HCT116 (cell line): Measurements from ENCODE around the gene CLEC16A. TPM values are rescaled to one million over a fixed set of nuclear protein-coding genes. Genes with fewer than 3 reads are reported as not detected.

Source experiments
- ATAC-seq: fragments of 200-7000 bp; cut with Tn5 transposase; 2 replicates; pipeline ENCODE4 v1.9.1; 2020; ENCODE audit warnings: mild to moderate bottlenecking, moderate library complexity
- BruUV-seq: library from RNA; stranded (reverse); fragments of 400-500 nt; replicated peaks from 2 replicates; lab custom pipeline; 2021; lab: Mats Ljungman, UMichigan
- CTCF ChIA-PET: fragments of 300-600 bp; sonication (Branson Sonifier 250); formaldehyde crosslinking; loops from one replicate; lab custom pipeline; 2021; ENCODE audit warnings: antibody characterized with exemption; lab: Charles Lee
- POLR2A ChIA-PET: fragments of 300-600, 350-600 bp; sonication (Branson Sonifier 250); formaldehyde crosslinking; loops from one replicate; lab custom pipeline; 2021; ENCODE audit warnings: antibody characterized with exemption; lab: Charles Lee
- RAD21 ChIA-PET, 2 experiments: fragments of 300-600 bp; sonication (Branson Sonifier 250); formaldehyde crosslinking; loops; one replicate each; lab custom pipeline; 2023; ENCODE audit warnings: low total read pairs in 2 of 2; ENCODE audit not compliant: uncharacterized antibody in 2 of 2, unreplicated experiment in 2 of 2, low non-redundant PET in 1 of 2; lab: Charles Lee
- DNase-seq: peaks from one replicate; pipeline ENCODE4 v3.0.0-alpha.2; 2010; ENCODE audit warnings: low read depth, low spot score
- H2AFZ ChIP-seq: fragments of 200-600 bp; shearing (Covaris generic), sonication (generic); 2 replicates; pipeline ENCODE4 v1.6.1; 2017; ENCODE audit warnings: low read depth, mixed run types, mixed read lengths, antibody characterized with exemption, low read length; ENCODE audit not compliant: poor library complexity, severe bottlenecking
- H3K27ac ChIP-seq: 2 replicates; pipeline ENCODE4 v1.5.1; 2012; ENCODE audit warnings: low read depth, low read length
- H3K27me3 ChIP-seq: fragments of 200-600 bp; sonication (generic); 2 replicates; pipeline ENCODE4 v1.6.1; 2016; ENCODE audit warnings: mixed run types, low read length, mixed read lengths; ENCODE audit not compliant: insufficient read depth
- H3K36me3 ChIP-seq, 2 experiments: fragments of 200-500 bp in 1 of 2; fragments of 200-600 bp in 1 of 2; sonication (Bioruptor generic) in 1 of 2; sonication (generic) in 1 of 2; 2 replicates each; pipeline versions ENCODE4 v1.5.1 to v1.6.1; 2014 to 2016; ENCODE audit warnings: low read length in 2 of 2, inconsistent platforms in 1 of 2, mixed read lengths in 1 of 2, mixed run types in 1 of 2; ENCODE audit not compliant: insufficient read depth in 2 of 2, control insufficient read depth in 1 of 2
- H3K4me1 ChIP-seq, 2 experiments: fragments of 200-600 bp in 1 of 2; sonication (generic) in 1 of 2; 2 replicates each; pipeline versions ENCODE4 v1.5.1 to v1.6.1; 2012 to 2017; ENCODE audit warnings: low read length in 2 of 2, inconsistent platforms in 1 of 2, mild to moderate bottlenecking in 1 of 2, mixed read lengths in 1 of 2, mixed run types in 1 of 2, moderate library complexity in 1 of 2; ENCODE audit not compliant: insufficient read depth in 2 of 2, control insufficient read depth in 1 of 2
- H3K4me2 ChIP-seq: fragments of 200-600 bp; sonication (generic); 2 replicates; pipeline ENCODE4 v1.6.1; 2017; ENCODE audit warnings: mixed run types, low read length, mixed read lengths
- H3K4me3 ChIP-seq, 2 experiments: fragments of 200-600 bp in 1 of 2; sonication (generic) in 1 of 2; replicated peaks in 1 of 2; 2 replicates each; pipeline ENCODE4 v1.5.1; 2011 to 2016; ENCODE audit warnings: low read length in 2 of 2, control low read depth in 1 of 2, low read depth in 1 of 2, mild to moderate bottlenecking in 1 of 2, mixed read lengths in 1 of 2, mixed run types in 1 of 2
- H3K79me2 ChIP-seq: fragments of 200-600 bp; sonication (generic); 2 replicates; pipeline ENCODE4 v1.6.1; 2017; ENCODE audit warnings: mild to moderate bottlenecking, mixed run types, low read length, moderate library complexity, mixed read lengths; ENCODE audit not compliant: insufficient read depth
- H3K9ac ChIP-seq: fragments of 200-600 bp; sonication (generic); 2 replicates; pipeline ENCODE4 v1.6.1; 2016; ENCODE audit warnings: low read length, mixed read lengths
- H3K9me2 ChIP-seq: fragments of 200-600 bp; sonication (generic), shearing (Covaris generic); 2 replicates; pipeline ENCODE4 v1.6.1; 2017; ENCODE audit warnings: mixed run types, mild to moderate bottlenecking, moderate library complexity; ENCODE audit not compliant: insufficient read depth
- H3K9me3 ChIP-seq, 2 experiments: fragments of 200-500 bp in 1 of 2; fragments of 200-600 bp in 1 of 2; sonication (Bioruptor generic) in 1 of 2; sonication (generic) in 1 of 2; 2 replicates each; pipeline ENCODE4 v1.6.1; 2014 to 2017; ENCODE audit warnings: low read length in 2 of 2, mixed read lengths in 2 of 2, inconsistent platforms in 1 of 2, low read depth in 1 of 2, mild to moderate bottlenecking in 1 of 2, mixed run types in 1 of 2, moderate library complexity in 1 of 2; ENCODE audit not compliant: control insufficient read depth in 1 of 2, insufficient read depth in 1 of 2
- H4K20me1 ChIP-seq: fragments of 200-600 bp; sonication (generic), shearing (Covaris generic); 2 replicates; pipeline ENCODE4 v1.6.1; 2017; ENCODE audit warnings: mixed run types, mild to moderate bottlenecking, moderate library complexity; ENCODE audit not compliant: insufficient read depth
- CBX3 ChIP-seq: IDR thresholded peaks from 2 replicates; pipeline ENCODE4 v1.6.1; 2012; ENCODE audit warnings: low read depth
- CEBPB ChIP-seq: IDR thresholded peaks from 2 replicates; pipeline ENCODE4 v1.6.1; 2012; ENCODE audit warnings: low read depth
- EZH2phosphoT487 ChIP-seq: fragments of 200-600 bp; IDR thresholded peaks from 2 replicates; pipeline ENCODE4 v1.6.1; 2018; ENCODE audit warnings: antibody characterized with exemption, borderline replicate concordance
- FOSL1 ChIP-seq: IDR thresholded peaks from 2 replicates; pipeline ENCODE4 v1.6.1; 2012; ENCODE audit warnings: low read depth
- JUND ChIP-seq: IDR thresholded peaks from 2 replicates; pipeline ENCODE4 v1.6.1; 2012
- POLR2A ChIP-seq: IDR thresholded peaks from 2 replicates; pipeline ENCODE4 v1.7.0; 2011; ENCODE audit warnings: borderline replicate concordance; ENCODE audit not compliant: insufficient read depth, insufficient read length; ENCODE audit errors: extremely low read depth
- POLR2AphosphoS5 ChIP-seq: IDR thresholded peaks from 2 replicates; pipeline ENCODE4 v1.6.1; 2011; ENCODE audit warnings: mild to moderate bottlenecking, low read depth, low read length, moderate library complexity
- SIN3A ChIP-seq: IDR thresholded peaks from 2 replicates; pipeline ENCODE4 v1.6.1; 2012; ENCODE audit warnings: low read depth
- ZNF274 ChIP-seq: fragments of 200-500 bp; sonication (Bioruptor generic); IDR thresholded peaks from 2 replicates; pipeline ENCODE4 v1.6.1; 2014; ENCODE audit warnings: mild to moderate bottlenecking, low read depth, low read length, inconsistent platforms
- intact Hi-C: fragments of 100-400 bp; cut with micrococcal nuclease; formaldehyde crosslinking; loops from 2 replicates; pipeline ENCODE4 v1.10.0; 2022
- total RNA-seq: library from RNA; stranded (reverse); gene quantifications from one replicate; pipeline ENCODE4 v1.2.1, GENCODE V29; 2021; ENCODE audit not compliant: unreplicated experiment
- TF ChIP-seq, protein P1 (sequence below): IDR thresholded peaks from 2 replicates; pipeline ENCODE4 v1.6.1; 2012; ENCODE audit warnings: low read depth
- TF ChIP-seq, protein P2 (sequence below): IDR thresholded peaks from 2 replicates; pipeline ENCODE4 v1.6.1; 2012
- TF ChIP-seq, protein P3 (sequence below), 3 experiments: fragments of 200-600 bp in 1 of 3; sonication (generic) in 1 of 3; IDR thresholded peaks in 2 of 3; conservative IDR thresholded peaks in 1 of 3; 2 replicates each; pipeline ENCODE4 v1.5.1; 2012 to 2017; ENCODE audit warnings: low read depth in 2 of 3, low read length in 2 of 3, antibody characterized with exemption in 1 of 3, borderline replicate concordance in 1 of 3, control low read depth in 1 of 3, mild to moderate bottlenecking in 1 of 3, mixed read lengths in 1 of 3, mixed run types in 1 of 3, moderate library complexity in 1 of 3; ENCODE audit not compliant: insufficient read depth in 1 of 3

CLEC16A gene
- total RNA-seq, 1 experiment from 2014 or later: 18.0 TPM

DNA sequence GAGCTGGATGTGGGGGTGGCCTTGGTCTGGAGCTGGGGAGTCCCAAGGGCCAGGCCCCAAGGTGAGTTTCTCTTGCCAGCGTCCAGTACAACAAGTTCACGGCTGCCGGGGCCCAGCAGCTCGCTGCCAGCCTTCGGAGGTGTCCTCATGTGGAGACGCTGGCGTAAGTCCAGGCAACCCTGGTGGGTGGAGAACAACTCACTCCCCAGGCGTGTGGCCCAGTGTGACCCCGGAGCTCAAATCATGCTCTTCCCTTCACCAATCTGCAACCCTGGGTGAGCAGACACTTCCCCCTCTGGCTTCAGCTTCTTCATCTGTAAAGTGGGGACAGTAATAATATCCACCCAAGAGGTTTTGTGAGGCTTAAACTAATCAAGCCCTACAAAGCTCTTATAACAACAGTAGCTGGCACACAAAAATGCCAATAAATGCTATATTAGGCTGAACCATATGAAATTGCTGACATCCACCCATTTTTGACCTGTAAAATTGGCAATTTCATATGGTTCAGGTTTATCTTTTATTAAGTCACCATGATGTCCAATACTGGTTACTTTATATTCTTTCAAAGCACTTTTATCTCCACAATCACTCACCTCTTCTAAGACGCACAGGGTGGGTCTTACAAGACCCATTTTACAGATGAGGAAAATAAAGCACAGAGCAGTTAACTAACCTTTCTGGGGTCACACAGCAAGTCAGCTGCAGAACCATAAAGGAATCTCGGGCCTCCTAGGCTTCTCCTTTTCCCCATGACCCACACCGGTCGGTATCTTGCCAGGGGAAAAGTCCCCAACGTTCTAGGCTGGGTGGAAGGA is 21.8 kb upstream of the CLEC16A start:
- BruUV-seq: no TSS peak
- H4K20me1 ChIP-seq: no peaks in the 10 kb centered on the region
- H3K4me2 ChIP-seq: peak overlapping the region; percentile 37
- intact Hi-C loops: no loop called here
- peaks cover 7 to 33% of the 10 kb centered on the region in 2 experiments; a peak in 3 of 4 replicates for H3K4me1 ChIP-seq
- no peak for ATAC-seq
- H3K9ac ChIP-seq: no peak overlapping the region
- no peak overlapping the region for H2AFZ ChIP-seq
- no peaks in the 10 kb centered on the region for H3K9me3 ChIP-seq
- no peak overlapping the region for H3K4me3 ChIP-seq
- no peaks in the 10 kb centered on the region for H3K27me3 ChIP-seq
- peaks cover 5% of the 10 kb centered on the region in 2 experiments; a peak in 3 of 4 replicates for H3K36me3 ChIP-seq
- H3K79me2 ChIP-seq: no peaks in the 10 kb centered on the region
- RAD21 ChIA-PET: interaction anchor here in 1 of 2 experiments (0.6 kb wide), 1 partner anchor 42 kb away, joined by 3 read pairs; no protein-coding TSS in a partner anchor
- H3K27ac ChIP-seq: no peak overlapping the region
- POLR2A ChIA-PET: no interaction called here
- no peaks in the 10 kb centered on the region for H3K9me2 ChIP-seq
- CTCF ChIA-PET: no interaction called here
- no peak for DNase-seq
- TF ChIP-seq CEBPB (no peak), FOSL1 (no peak), SIN3A (no peak), CBX3 (no peak), JUND (no peak), POLR2AphosphoS5 (no peak), ZNF274 (no peak), POLR2A (no peak), EZH2phosphoT487 (no peak)
- TF ChIP-seq, protein P1, sequence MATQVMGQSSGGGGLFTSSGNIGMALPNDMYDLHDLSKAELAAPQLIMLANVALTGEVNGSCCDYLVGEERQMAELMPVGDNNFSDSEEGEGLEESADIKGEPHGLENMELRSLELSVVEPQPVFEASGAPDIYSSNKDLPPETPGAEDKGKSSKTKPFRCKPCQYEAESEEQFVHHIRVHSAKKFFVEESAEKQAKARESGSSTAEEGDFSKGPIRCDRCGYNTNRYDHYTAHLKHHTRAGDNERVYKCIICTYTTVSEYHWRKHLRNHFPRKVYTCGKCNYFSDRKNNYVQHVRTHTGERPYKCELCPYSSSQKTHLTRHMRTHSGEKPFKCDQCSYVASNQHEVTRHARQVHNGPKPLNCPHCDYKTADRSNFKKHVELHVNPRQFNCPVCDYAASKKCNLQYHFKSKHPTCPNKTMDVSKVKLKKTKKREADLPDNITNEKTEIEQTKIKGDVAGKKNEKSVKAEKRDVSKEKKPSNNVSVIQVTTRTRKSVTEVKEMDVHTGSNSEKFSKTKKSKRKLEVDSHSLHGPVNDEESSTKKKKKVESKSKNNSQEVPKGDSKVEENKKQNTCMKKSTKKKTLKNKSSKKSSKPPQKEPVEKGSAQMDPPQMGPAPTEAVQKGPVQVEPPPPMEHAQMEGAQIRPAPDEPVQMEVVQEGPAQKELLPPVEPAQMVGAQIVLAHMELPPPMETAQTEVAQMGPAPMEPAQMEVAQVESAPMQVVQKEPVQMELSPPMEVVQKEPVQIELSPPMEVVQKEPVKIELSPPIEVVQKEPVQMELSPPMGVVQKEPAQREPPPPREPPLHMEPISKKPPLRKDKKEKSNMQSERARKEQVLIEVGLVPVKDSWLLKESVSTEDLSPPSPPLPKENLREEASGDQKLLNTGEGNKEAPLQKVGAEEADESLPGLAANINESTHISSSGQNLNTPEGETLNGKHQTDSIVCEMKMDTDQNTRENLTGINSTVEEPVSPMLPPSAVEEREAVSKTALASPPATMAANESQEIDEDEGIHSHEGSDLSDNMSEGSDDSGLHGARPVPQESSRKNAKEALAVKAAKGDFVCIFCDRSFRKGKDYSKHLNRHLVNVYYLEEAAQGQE: no peak
- TF ChIP-seq, protein P2, sequence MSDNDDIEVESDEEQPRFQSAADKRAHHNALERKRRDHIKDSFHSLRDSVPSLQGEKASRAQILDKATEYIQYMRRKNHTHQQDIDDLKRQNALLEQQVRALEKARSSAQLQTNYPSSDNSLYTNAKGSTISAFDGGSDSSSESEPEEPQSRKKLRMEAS: no peak
- TF ChIP-seq, protein P3, sequence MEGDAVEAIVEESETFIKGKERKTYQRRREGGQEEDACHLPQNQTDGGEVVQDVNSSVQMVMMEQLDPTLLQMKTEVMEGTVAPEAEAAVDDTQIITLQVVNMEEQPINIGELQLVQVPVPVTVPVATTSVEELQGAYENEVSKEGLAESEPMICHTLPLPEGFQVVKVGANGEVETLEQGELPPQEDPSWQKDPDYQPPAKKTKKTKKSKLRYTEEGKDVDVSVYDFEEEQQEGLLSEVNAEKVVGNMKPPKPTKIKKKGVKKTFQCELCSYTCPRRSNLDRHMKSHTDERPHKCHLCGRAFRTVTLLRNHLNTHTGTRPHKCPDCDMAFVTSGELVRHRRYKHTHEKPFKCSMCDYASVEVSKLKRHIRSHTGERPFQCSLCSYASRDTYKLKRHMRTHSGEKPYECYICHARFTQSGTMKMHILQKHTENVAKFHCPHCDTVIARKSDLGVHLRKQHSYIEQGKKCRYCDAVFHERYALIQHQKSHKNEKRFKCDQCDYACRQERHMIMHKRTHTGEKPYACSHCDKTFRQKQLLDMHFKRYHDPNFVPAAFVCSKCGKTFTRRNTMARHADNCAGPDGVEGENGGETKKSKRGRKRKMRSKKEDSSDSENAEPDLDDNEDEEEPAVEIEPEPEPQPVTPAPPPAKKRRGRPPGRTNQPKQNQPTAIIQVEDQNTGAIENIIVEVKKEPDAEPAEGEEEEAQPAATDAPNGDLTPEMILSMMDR (IDR thresholded peaks at IDR 0.05 in 2 of 3, conservative IDR thresholded peaks at IDR 0.05 in 1 of 3; ENCODE audit: borderline replicate concordance in 1 of 3, insufficient read depth in 1 of 3, low read depth in 2 of 3, low read length in 2 of 3): no peak
